Thymus (tissue), 11 donors: Measurements from ENCODE around the gene ITFG2. TPM values are rescaled to one million over a fixed set of nuclear protein-coding genes. Genes with fewer than 3 reads are reported as not detected.

Source experiments
- DNase-seq, 9 donors: peaks; one replicate each; pipeline ENCODE4 v3.0.0-alpha.2; 2013; ENCODE audit warnings: low spot score in 9 of 9, low read depth in 6 of 9, missing footprints in 1 of 9
- H3K27ac ChIP-seq, 2 donors: one replicate each; pipeline ENCODE4 v1.5.1; 2013; ENCODE audit warnings: control low read depth in 1 of 2, low read depth in 1 of 2, low read length in 1 of 2, mild to moderate bottlenecking in 1 of 2, moderate library complexity in 1 of 2
- H3K27me3 ChIP-seq, 2 donors: one replicate each; pipeline ENCODE4 v1.5.1; 2013; ENCODE audit warnings: low read length in 1 of 2; ENCODE audit not compliant: control insufficient read depth in 2 of 2, insufficient read depth in 1 of 2
- H3K36me3 ChIP-seq, 2 donors: one replicate each; pipeline ENCODE4 v1.5.1; 2013; ENCODE audit warnings: low read length in 1 of 2, mild to moderate bottlenecking in 1 of 2, moderate library complexity in 1 of 2; ENCODE audit not compliant: control insufficient read depth in 2 of 2, insufficient read depth in 2 of 2
- H3K4me1 ChIP-seq, 2 donors: one replicate each; pipeline ENCODE4 v1.5.1; 2013; ENCODE audit warnings: low read length in 2 of 2; ENCODE audit not compliant: control insufficient read depth in 2 of 2, insufficient read depth in 2 of 2
- H3K4me3 ChIP-seq, 2 donors: one replicate each; pipeline ENCODE4 v1.5.1; 2013; ENCODE audit warnings: low read length in 2 of 2, control low read depth in 1 of 2, mild to moderate bottlenecking in 1 of 2
- H3K9me3 ChIP-seq, 2 donors: one replicate each; pipeline ENCODE4 v1.5.1; 2013; ENCODE audit warnings: low read length in 1 of 2, mild to moderate bottlenecking in 1 of 2; ENCODE audit not compliant: control insufficient read depth in 2 of 2, insufficient read depth in 1 of 2
- WGBS: extraction: QIAGEN DNeasy Blood & Tissue Kit; methylation state at CpG from one replicate; pipeline ENCODE4 v1.1.7; 2013; 5-methylcytosine and 5-hydroxymethylcytosine counted together
- polyA plus RNA-seq: library from polyadenylated mRNA; stranded (reverse); fragments of 200-250 nt; gene quantifications from one replicate; pipeline ENCODE4 v1.2.3, GENCODE V29; 2013
- total RNA-seq: library from RNA; stranded (reverse); fragments of 120-200 nt; gene quantifications from one replicate; pipeline ENCODE4 v1.2.4, GENCODE V29; 2013
- donor health status: healthy.

ITFG2 gene
- total and polyA plus RNA-seq, 2 donors, result 23.8 to 40.6 TPM

- WGBS, result 87% methylated on average over 4 of the region's 4 CpGs
- Histone ChIP-seq H3K4me1 (no peaks in the 10 kb centered on the region), H3K36me3 (no peaks in the 10 kb centered on the region), H3K4me3 (no peak overlapping the region), H3K9me3 (peaks cover 0 to 20% of the 10 kb centered on the region in 2 donors), H3K27me3 (no peaks in the 10 kb centered on the region), H3K27ac (no peak overlapping the region)
- no peak for DNase-seq
Measured at GRCh38 chr12:2772370-2772769, 40.1 kb upstream of the ITFG2 start.

GRCh38 chr12:2773199-2773875, 39.1 kb upstream of the ITFG2 start:
- H3K4me1 ChIP-seq, result no peaks in the 10 kb centered on the region
- 94% methylated on average over 19 of the region's 19 CpGs for WGBS
- DNase-seq, result no peak
- no peaks in the 10 kb centered on the region for H3K27me3 ChIP-seq
- no peaks in the 10 kb centered on the region for H3K36me3 ChIP-seq
- no peak overlapping the region for H3K4me3 ChIP-seq
- peaks cover 0 to 11% of the 10 kb centered on the region in 2 donors for H3K9me3 ChIP-seq
- no peak overlapping the region for H3K27ac ChIP-seq

GRCh38 chr12:2775431-2775830, 37.0 kb upstream of the ITFG2 start:
- Histone ChIP-seq H3K27me3 (no peaks in the 10 kb centered on the region), H3K36me3 (no peaks in the 10 kb centered on the region), H3K27ac (no peak overlapping the region), H3K4me3 (no peak overlapping the region), H3K4me1 (no peaks in the 10 kb centered on the region), H3K9me3 (no peaks in the 10 kb centered on the region)
- no peak for DNase-seq
- WGBS, result 97% methylated on average over 8 of the region's 8 CpGs

DNA sequence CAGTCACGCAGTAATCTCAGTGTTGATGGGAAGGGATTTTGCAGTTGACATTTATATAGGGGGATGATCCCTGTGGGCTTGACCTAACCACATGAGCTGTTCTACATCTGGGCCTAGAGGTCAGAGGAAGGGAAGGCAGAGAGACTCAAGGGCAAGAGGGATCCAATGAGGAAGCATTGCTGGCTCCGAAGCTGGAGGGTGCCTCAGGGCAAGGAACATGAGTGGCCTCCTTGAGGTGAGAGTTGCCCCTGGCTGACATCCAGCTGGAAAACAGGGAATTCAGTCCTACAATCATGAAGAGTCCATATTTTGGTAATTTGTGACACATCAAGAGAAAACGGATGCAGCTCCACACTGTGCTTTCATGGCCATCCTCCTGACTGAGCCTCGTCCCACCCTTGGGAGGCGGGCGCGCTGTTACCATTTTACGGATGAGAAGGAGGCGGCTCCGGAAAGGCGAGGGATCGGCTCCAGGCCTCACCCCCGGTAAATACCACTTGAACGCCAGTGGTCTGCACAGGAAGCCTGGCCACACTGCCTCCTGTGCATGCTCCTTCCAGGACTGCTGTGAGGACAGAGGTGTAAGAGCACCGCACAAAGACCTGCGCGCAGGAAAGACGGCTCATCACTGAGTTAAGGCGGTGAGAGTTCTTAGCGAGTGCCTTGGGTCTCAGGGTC, 36.2 kb upstream of the ITFG2 start:
- DNase-seq, result no peak
- H3K27me3 ChIP-seq, result no peaks in the 10 kb centered on the region
- H3K9me3 ChIP-seq, result no peaks in the 10 kb centered on the region
- WGBS, result 95% methylated on average over 20 of the region's 20 CpGs
- no peaks in the 10 kb centered on the region for H3K36me3 ChIP-seq
- H3K27ac ChIP-seq, result no peak overlapping the region
- no peak overlapping the region for H3K4me3 ChIP-seq
- H3K4me1 ChIP-seq, result no peaks in the 10 kb centered on the region

DNA sequence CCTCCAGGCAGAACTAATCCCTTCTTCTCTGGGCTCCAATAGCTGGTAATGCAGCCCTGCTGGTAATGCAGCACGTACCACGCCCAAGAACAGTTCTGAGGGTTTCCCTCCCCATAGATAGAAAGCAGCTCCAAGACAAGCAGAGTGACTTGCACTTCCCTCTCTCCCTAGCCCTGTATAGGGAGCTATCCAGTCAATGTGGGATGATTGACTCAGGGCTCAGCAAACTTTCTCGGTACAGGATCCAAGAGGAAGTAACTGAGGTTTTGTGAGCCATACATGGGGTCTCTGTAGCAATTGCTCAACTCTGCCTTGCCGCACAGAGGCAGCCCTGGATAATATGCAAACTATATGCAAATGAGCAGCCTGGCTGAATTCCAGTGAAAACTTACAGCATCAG, 33.2 kb upstream of the ITFG2 start:
- H3K4me3 ChIP-seq, result no peak overlapping the region
- H3K27ac ChIP-seq, result no peak overlapping the region
- whole genome bisulfite sequencing, result 89% methylated on average over 4 of the region's 4 CpGs
- peaks cover 0 to 11% of the 10 kb centered on the region in 2 donors for H3K27me3 ChIP-seq
- no peak for DNase-seq
- no peaks in the 10 kb centered on the region for H3K36me3 ChIP-seq
- H3K4me1 ChIP-seq, result peaks cover 0 to 7% of the 10 kb centered on the region in 2 donors
- no peaks in the 10 kb centered on the region for H3K9me3 ChIP-seq

DNA sequence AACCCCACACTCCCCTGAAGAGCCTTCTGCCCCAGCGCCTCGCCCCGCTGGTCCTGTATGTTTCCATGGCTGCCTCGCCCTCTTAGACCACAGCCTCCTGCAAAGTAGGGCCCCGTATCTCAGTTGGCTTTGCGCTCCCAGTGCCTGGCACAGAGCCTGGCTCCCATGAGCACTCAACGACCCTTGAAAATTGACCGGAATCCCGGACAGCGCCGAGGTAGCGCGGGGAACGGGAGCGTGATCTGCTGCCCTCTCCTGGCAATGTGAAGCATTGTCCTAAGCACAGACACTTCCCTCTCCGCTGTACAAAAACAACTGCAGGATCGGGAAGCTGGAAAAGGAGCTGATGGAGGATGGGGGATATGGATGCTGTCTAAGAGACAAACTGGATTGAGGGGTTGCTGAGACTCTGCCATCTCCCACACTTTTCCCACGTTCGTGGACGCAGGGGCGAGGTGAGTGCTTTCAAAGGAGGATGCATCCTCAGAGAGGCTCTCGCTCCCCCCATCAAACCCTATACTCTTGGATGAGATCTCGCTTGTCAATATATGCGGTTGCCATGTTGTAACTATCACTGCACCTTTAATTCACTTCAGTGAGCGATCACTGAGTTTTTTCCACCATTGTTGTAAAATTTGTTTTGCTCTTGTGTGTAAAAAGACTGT, 28.4 kb upstream of the ITFG2 start:
- Histone ChIP-seq H3K27me3 (peaks cover 0 to 11% of the 10 kb centered on the region in 2 donors), H3K36me3 (no peaks in the 10 kb centered on the region), H3K27ac (no peak overlapping the region), H3K4me1 (peaks cover 0 to 7% of the 10 kb centered on the region in 2 donors), H3K9me3 (no peaks in the 10 kb centered on the region), H3K4me3 (peak overlapping the region in 1 of 2 donors; percentile 35)
- DNase-seq, result peak in 4 of 9 donors; percentile 41 to 65 (median 56)
- WGBS, result 18% methylated on average over 25 of the region's 25 CpGs

GRCh38 chr12:2785017-2785416, 27.5 kb upstream of the ITFG2 start:
- H3K4me1 ChIP-seq, result peaks cover 0 to 7% of the 10 kb centered on the region in 2 donors
- no peaks in the 10 kb centered on the region for H3K36me3 ChIP-seq
- H3K4me3 ChIP-seq, result no peak overlapping the region
- H3K27me3 ChIP-seq, result peaks cover 0 to 11% of the 10 kb centered on the region in 2 donors
- no peak overlapping the region for H3K27ac ChIP-seq
- WGBS, result 90% methylated on average over 5 of the region's 5 CpGs
- H3K9me3 ChIP-seq, result no peaks in the 10 kb centered on the region
- DNase-seq, result no peak

- 95% methylated on average over 6 of the region's 6 CpGs for WGBS
- Histone ChIP-seq H3K4me3 (no peak overlapping the region), H3K36me3 (no peaks in the 10 kb centered on the region), H3K4me1 (peaks cover under 1 to 19% of the 10 kb centered on the region in 2 donors), H3K27ac (no peak overlapping the region), H3K27me3 (peaks cover 0 to 16% of the 10 kb centered on the region in 2 donors), H3K9me3 (no peaks in the 10 kb centered on the region)
- DNase-seq, result no peak
Measured at GRCh38 chr12:2791089-2791488, 21.4 kb upstream of the ITFG2 start.
